C4-2B (cell line): Measurements from ENCODE around the gene FCRLA.
"Not testable (repeated sequence)": the region's sequence is repeated elsewhere in the genome, so short reads cannot be mapped to it uniquely, and the experiment has no call there.

ENCODE experiments used
- H3K27ac ChIP-seq: fragments of 450-650 bp; 2 replicates; pipeline ENCODE4 v1.5.1; 2017
- ZFX ChIP-seq: fragments of 450-650 bp; IDR thresholded peaks from 2 replicates; pipeline ENCODE4 v1.6.1; 2017
- TF ChIP-seq, protein P1 (sequence below): fragments of 450-650 bp; conservative IDR thresholded peaks from 2 replicates; pipeline ENCODE4 v1.5.1; 2017; ENCODE audit warnings: mild to moderate bottlenecking

The FCRLA gene

DNA sequence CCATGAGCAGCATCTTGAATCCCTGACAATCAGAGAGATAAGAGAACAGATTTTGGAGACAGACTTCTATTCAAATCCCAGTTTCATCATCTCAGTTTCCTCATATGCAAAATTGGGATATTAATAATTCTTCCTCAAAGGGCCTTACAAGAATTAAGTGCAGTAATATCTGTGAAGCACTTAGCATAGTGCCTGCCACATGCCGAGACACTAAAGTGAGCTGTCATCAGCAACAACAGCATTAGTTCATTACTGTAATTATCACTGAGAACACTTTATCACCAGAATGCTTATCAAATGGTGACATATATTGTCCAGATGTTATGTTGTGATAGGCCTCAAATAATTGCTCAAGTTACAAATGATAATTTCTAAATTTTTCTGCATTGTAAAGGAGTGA is 13.4 kb downstream of the FCRLA start:
- TF ChIP-seq, protein P1, sequence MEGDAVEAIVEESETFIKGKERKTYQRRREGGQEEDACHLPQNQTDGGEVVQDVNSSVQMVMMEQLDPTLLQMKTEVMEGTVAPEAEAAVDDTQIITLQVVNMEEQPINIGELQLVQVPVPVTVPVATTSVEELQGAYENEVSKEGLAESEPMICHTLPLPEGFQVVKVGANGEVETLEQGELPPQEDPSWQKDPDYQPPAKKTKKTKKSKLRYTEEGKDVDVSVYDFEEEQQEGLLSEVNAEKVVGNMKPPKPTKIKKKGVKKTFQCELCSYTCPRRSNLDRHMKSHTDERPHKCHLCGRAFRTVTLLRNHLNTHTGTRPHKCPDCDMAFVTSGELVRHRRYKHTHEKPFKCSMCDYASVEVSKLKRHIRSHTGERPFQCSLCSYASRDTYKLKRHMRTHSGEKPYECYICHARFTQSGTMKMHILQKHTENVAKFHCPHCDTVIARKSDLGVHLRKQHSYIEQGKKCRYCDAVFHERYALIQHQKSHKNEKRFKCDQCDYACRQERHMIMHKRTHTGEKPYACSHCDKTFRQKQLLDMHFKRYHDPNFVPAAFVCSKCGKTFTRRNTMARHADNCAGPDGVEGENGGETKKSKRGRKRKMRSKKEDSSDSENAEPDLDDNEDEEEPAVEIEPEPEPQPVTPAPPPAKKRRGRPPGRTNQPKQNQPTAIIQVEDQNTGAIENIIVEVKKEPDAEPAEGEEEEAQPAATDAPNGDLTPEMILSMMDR: no peak
- no peak for TF ChIP-seq ZFX
- no peak overlapping the region for H3K27ac ChIP-seq

DNA sequence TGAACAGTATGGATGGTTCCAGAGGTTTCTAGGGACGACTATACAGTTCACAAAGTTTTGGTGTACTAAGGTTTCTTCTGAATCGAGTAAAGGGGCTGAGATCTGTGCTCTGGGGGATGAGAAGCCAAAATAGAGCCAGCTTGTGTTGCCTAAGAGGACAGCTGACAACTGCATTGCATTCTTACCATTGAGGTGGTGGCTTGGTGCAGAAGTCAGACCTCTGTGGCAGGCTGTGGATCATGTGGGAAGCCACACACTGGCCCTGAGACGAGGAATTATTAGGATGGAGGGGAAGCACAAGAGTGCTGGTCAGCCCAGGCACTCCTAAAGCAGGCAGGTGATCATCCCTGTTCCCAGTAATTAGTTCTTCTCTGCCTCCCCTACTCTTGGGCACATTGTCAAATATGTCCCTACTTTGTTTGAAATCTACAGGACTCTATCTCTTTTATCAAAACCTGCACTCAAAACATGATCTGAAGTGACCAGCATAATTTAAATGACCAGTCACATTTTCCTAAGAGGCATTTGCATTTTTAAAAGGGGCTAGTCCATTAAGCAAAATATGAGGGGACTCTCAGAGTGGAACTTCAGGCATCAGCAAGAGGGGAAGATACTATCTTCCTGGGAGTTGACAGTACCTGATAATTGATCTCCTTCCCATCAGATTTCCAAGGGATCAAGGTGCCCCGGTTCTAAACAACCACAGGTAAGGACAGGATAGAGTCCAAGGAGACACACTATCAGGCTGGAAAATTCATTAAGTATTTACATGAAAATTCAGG is 14.1 kb downstream of the FCRLA start, which contains the start of gene FCRLB:
Gene FCRLB (plus strand): TSS at position 589 of the 782 bp plus-strand sequence. CDS start 1,129 bp downstream, outside the sequence.
- H3K27ac ChIP-seq: no peak within 1 kb of the TSS
- TF ChIP-seq, protein P1: no peak
- TF ChIP-seq ZFX: no peak

DNA sequence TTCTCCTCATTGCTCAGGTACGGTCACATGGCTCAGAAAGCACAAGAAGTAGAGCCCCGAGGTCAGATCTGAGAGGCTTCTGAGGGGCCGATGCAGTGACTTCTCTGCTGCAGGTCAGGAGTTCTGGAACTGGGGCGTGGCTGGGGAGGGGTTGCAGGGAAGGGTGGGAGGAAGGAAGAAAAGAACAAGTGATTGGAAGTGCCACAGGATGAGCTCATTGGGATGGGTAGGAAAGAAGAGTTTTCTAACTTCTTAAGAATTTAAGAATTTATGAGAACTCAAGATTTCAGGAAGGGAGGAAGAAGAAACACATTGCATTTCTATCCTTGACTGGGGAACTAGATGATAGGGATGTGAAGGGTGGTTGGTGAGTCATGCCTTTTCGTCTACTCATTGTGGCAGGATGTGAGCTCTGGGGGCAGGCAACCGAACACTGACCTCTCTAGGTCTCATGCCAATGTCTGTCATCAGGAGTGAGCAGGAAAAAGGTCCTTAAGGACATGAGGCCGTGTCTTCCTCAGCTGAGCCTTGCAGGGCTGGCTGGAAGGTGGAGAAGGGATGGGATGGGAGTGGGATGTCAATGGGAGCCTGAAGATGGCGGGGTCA is 14.8 kb downstream of the FCRLA start:
- TF ChIP-seq, protein P1: no peak
- no peak for TF ChIP-seq ZFX
- H3K27ac ChIP-seq: no peak overlapping the region

DNA sequence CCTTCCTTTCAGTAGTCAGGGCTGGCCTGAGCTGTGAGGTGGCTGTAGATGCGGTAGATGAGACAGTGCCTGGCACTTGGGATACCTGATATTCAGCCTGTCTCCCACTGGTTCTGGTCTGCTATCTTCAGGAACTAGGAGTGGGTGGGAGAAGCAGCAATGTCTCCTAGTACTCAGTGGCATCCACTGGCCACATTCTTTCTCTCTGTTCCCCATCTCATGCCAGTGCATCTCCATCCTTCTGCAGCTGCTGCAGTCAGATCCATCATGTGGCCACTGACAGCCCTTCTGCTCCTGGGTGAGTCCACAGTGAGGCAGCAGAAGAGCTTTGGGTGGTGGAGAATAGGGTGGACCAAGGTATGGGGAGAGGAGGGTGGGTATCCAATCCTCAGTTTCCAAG is 15.4 kb downstream of the FCRLA start:
- TF ChIP-seq, protein P1: no peak
- TF ChIP-seq ZFX: no peak
- no peak overlapping the region for H3K27ac ChIP-seq

DNA sequence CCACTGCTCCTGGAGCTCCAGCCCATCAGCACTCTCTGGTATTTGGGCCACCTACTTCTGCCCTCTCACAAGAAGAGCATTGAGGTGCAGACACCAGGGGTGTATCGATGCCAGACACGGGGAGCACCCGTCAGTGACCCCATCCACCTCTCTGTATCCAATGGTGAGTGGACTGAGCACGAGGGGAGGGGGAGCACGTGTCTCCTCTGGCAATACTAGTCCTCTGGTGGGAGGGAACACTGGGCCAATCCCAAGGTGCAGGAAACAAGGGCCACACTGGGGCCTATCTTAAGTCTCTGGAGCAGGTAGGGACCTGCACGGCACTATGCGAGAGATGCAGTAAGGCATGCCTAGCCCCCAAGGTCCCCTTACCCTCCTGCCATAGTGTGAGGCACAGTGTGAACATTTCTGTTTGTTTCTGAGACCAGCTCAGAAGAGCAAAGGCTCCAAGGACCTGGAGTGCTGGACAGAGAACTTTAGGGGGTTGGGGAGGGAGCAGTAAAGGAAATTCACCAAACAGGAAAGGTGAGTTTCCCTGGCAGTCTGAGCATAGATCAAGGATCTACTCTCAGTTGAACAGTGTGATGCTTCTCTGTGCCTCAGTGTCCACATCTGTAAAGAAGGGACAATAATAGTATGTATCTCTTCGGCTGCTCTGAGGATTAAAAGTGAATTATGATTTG is 16.6 kb downstream of the FCRLA start:
- peak overlapping the region; percentile 19 for H3K27ac ChIP-seq
- TF ChIP-seq ZFX: no peak
- TF ChIP-seq, protein P1: no peak

DNA sequence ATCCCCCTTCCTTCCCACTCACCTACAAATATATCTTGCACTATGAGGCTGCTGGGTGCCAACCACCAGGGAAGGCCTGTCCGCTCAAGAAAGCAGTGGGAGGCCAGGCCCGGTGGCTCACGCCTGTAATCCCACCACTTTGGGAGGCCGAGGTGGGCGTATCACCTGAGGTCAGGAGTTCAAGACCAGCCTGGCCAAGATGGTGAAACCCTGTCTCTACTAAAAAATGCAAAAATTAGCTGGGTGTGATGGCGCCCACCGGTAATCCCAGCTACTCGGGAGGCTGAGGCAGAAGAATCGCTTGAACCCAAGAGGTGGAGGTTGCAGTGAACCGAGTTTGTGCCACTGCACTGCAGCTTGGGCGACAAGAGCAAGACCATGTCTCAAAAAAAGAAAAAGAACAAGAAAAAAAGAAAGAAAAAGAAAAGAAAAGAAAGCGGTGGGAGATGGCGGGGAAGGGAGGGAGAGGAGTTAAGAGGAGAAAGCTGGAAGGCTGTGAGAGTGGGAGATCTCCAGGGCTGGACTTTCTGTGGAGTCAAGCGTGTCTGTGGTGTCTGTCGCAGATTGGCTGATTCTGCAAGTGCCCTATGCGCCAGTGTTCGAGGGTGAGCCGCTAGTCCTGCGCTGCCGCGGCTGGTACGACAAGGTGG is 18.4 kb downstream of the FCRLA start:
- not testable (repeated sequence) for H3K27ac ChIP-seq

DNA sequence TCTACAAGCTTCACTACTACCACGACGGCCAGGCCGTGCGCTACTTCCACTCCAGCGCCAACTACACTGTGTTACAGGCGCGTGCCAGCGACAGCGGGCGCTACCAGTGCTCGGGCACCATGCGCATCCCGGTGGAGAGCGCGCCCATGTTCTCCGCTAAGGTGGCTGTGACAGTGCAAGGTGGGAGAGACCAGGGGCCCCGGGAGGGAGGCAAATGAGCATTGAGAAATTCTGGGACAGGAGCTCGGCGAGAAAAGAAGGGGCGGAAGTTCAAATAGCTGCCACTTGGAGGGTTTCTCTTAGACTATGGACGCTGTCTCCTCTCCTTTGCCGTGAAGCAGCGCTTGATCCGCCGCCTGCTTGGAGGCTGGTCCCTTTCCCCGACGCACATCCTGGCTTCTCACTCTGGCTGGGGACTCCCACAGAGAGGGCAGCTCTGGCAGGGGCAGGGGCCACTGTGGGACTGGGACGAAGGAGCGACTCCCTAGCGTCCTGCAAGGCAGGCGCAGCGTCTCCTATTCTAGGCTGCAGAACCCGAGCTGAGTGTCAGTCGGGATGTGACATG is 19.0 kb downstream of the FCRLA start:
- TF ChIP-seq, protein P1: no peak; the same call in 1 of the 2 replicates
- no peak for TF ChIP-seq ZFX
- H3K27ac ChIP-seq: peak overlapping the region; percentile 70
